Stimulated activated CD8-positive, alpha-beta memory T cell treated with anti-CD3 and anti-CD28 coated beads, Interleukin-12 subunit alpha, Interleukin-12 subunit beta, amount 100 ng/mL, for 4 hours (primary cell): Measurements from ENCODE around the gene DNAJC15.

Experiments
- DNase-seq: peaks from one replicate; pipeline ENCODE4 v3.0.0-alpha.2; 2020; ENCODE audit warnings: low read depth

Gene DNAJC15

GRCh38 chr13:43127827-43128226 is 104.4 kb downstream of the DNAJC15 start:
- DNase-seq = no peak

- no peak for DNase-seq
These were observed 105.1 kb downstream of the DNAJC15 start for GRCh38 chr13:43128504-43128961.

GRCh38 chr13:43129066-43129465 is 105.7 kb downstream of the DNAJC15 start:
- DNase-seq = no peak

- no peak for DNase-seq
These were observed 106.2 kb downstream of the DNAJC15 start for GRCh38 chr13:43129511-43130110.

GRCh38 chr13:43132257-43132656 is 108.9 kb downstream of the DNAJC15 start:
- no peak for DNase-seq

GRCh38 chr13:43132911-43133310 is 109.5 kb downstream of the DNAJC15 start:
- DNase-seq = no peak

GRCh38 chr13:43133792-43134191 is 110.4 kb downstream of the DNAJC15 start:
- no peak for DNase-seq

GRCh38 chr13:43134868-43135267 is 111.5 kb downstream of the DNAJC15 start:
- DNase-seq = no peak

GRCh38 chr13:43135516-43135915 is 112.1 kb downstream of the DNAJC15 start:
- DNase-seq = no peak

- DNase-seq = no peak
These were observed 113.7 kb downstream of the DNAJC15 start for GRCh38 chr13:43136920-43137575.

GRCh38 chr13:43139211-43139610 is 115.8 kb downstream of the DNAJC15 start:
- no peak for DNase-seq

GRCh38 chr13:43139921-43140320 is 116.5 kb downstream of the DNAJC15 start:
- no peak for DNase-seq

- no peak for DNase-seq
These were observed 117.6 kb downstream of the DNAJC15 start for GRCh38 chr13:43140985-43141384.

GRCh38 chr13:43141685-43142084 is 118.3 kb downstream of the DNAJC15 start:
- no peak for DNase-seq

- no peak for DNase-seq
These were observed 120.2 kb downstream of the DNAJC15 start for GRCh38 chr13:43143591-43143990.

- no peak for DNase-seq
These were observed 122.3 kb downstream of the DNAJC15 start for GRCh38 chr13:43145534-43146196.

- no peak for DNase-seq
These were observed 123.0 kb downstream of the DNAJC15 start for GRCh38 chr13:43146400-43146799.

- DNase-seq = no peak
These were observed 127.2 kb downstream of the DNAJC15 start for GRCh38 chr13:43150369-43151207.

GRCh38 chr13:43153436-43154090 is 130.2 kb downstream of the DNAJC15 start:
- no peak for DNase-seq

GRCh38 chr13:43154156-43154651 is 130.8 kb downstream of the DNAJC15 start:
- no peak for DNase-seq

GRCh38 chr13:43154839-43155238 is 131.5 kb downstream of the DNAJC15 start:
- no peak for DNase-seq

- no peak for DNase-seq
These were observed 133.5 kb downstream of the DNAJC15 start for GRCh38 chr13:43156916-43157315.
